ENCODE data around the gene ZNF524.

Gene ZNF524

GRCh38 chr19:55635856-55636440, 35.9 kb downstream of the ZNF524 start:
- H3K36me3 ChIP-seq (ENCODE audit: insufficient read depth): no peaks in the 10 kb centered on the region
- no peak overlapping the region for H3K4me3 ChIP-seq (IDR thresholded peaks at IDR 0.05; ENCODE audit: insufficient read depth, low read depth, low read length)
- H3K79me2 ChIP-seq (ENCODE audit: insufficient read depth, low read depth): peaks cover 26% of the 10 kb centered on the region
- H3K27ac ChIP-seq: no peak overlapping the region
- peaks cover 30% of the 10 kb centered on the region for H3K4me1 ChIP-seq (ENCODE audit: low read depth, poor library complexity, severe bottlenecking)
- H3K4me2 ChIP-seq: peak overlapping the region; percentile 97
- H3K9ac ChIP-seq: no peak overlapping the region
- H4K20me1 ChIP-seq (ENCODE audit: insufficient read depth): no peaks in the 10 kb centered on the region
- no peaks in the 10 kb centered on the region for H3K27me3 ChIP-seq (ENCODE audit: insufficient read depth, low read depth)
- no peak overlapping the region for H2AFZ ChIP-seq (ENCODE audit: low read depth)
- TF ChIP-seq CTCF (conservative IDR thresholded peaks at IDR 0.05; ENCODE audit: low read depth, low read length): no peak

GRCh38 chr19:55636723-55637122, 36.6 kb downstream of the ZNF524 start:
- no peak overlapping the region; the same call in 1 of the 2 replicates for H3K4me2 ChIP-seq
- no peak overlapping the region for H3K27ac ChIP-seq
- H3K9ac ChIP-seq: no peak overlapping the region
- H2AFZ ChIP-seq (ENCODE audit: low read depth): no peak overlapping the region
- H3K27me3 ChIP-seq (ENCODE audit: insufficient read depth, low read depth): no peaks in the 10 kb centered on the region
- no peaks in the 10 kb centered on the region for H4K20me1 ChIP-seq (ENCODE audit: insufficient read depth)
- peaks cover 27% of the 10 kb centered on the region for H3K4me1 ChIP-seq (ENCODE audit: low read depth, poor library complexity, severe bottlenecking)
- peaks cover 26% of the 10 kb centered on the region for H3K79me2 ChIP-seq (ENCODE audit: insufficient read depth, low read depth)
- TF ChIP-seq CTCF (conservative IDR thresholded peaks at IDR 0.05; ENCODE audit: low read depth, low read length): no peak
- no peaks in the 10 kb centered on the region for H3K36me3 ChIP-seq (ENCODE audit: insufficient read depth)
- no peak overlapping the region for H3K4me3 ChIP-seq (IDR thresholded peaks at IDR 0.05; ENCODE audit: insufficient read depth, low read depth, low read length)

GRCh38 chr19:55637534-55637933, 37.4 kb downstream of the ZNF524 start:
- peaks cover 20% of the 10 kb centered on the region for H3K4me1 ChIP-seq (ENCODE audit: low read depth, poor library complexity, severe bottlenecking)
- H3K4me2 ChIP-seq: no peak overlapping the region
- H3K79me2 ChIP-seq (ENCODE audit: insufficient read depth, low read depth): peaks cover 32% of the 10 kb centered on the region

GRCh38 chr19:55638864-55639359, 38.8 kb downstream of the ZNF524 start:
- Histone ChIP-seq H3K79me2 (ENCODE audit: insufficient read depth, low read depth) (peaks cover 39% of the 10 kb centered on the region), H3K4me3 (IDR thresholded peaks at IDR 0.05; ENCODE audit: insufficient read depth, low read depth, low read length) (no peak overlapping the region), H3K9ac (no peak overlapping the region)

More at GRCh38 chr19:55637534-55637933, 37.4 kb downstream of the ZNF524 start:
- Histone ChIP-seq H3K36me3 (ENCODE audit: insufficient read depth) (no peaks in the 10 kb centered on the region), H3K9ac (no peak overlapping the region), H4K20me1 (ENCODE audit: insufficient read depth) (no peaks in the 10 kb centered on the region), H3K27ac (no peak overlapping the region), H2AFZ (ENCODE audit: low read depth) (no peak overlapping the region), H3K27me3 (ENCODE audit: insufficient read depth, low read depth) (no peaks in the 10 kb centered on the region), H3K4me3 (IDR thresholded peaks at IDR 0.05; ENCODE audit: insufficient read depth, low read depth, low read length) (no peak overlapping the region)
- no peak for TF ChIP-seq CTCF (conservative IDR thresholded peaks at IDR 0.05; ENCODE audit: low read depth, low read length)

More at GRCh38 chr19:55638864-55639359, 38.8 kb downstream of the ZNF524 start:
- no peaks in the 10 kb centered on the region for H4K20me1 ChIP-seq (ENCODE audit: insufficient read depth)
- TF ChIP-seq CTCF (conservative IDR thresholded peaks at IDR 0.05; ENCODE audit: low read depth, low read length): peak; percentile 56; the same call in 1 of the 2 replicates
- H3K36me3 ChIP-seq (ENCODE audit: insufficient read depth): no peaks in the 10 kb centered on the region
- H2AFZ ChIP-seq (ENCODE audit: low read depth): no peak overlapping the region
- no peaks in the 10 kb centered on the region for H3K27me3 ChIP-seq (ENCODE audit: insufficient read depth, low read depth)
- no peak overlapping the region for H3K27ac ChIP-seq
- H3K4me2 ChIP-seq: no peak overlapping the region
- H3K4me1 ChIP-seq (ENCODE audit: low read depth, poor library complexity, severe bottlenecking): peaks cover 23% of the 10 kb centered on the region

All from KMS-11 (cell line).